ENCODE data around the gene SPATA17. TPM values are rescaled to one million over a fixed set of nuclear protein-coding genes. Genes with fewer than 3 reads are reported as not detected.

Gene SPATA17
- total and polyA plus RNA-seq, 4 donors, result 0.32 to 0.59 TPM; not detected in 2

DNA sequence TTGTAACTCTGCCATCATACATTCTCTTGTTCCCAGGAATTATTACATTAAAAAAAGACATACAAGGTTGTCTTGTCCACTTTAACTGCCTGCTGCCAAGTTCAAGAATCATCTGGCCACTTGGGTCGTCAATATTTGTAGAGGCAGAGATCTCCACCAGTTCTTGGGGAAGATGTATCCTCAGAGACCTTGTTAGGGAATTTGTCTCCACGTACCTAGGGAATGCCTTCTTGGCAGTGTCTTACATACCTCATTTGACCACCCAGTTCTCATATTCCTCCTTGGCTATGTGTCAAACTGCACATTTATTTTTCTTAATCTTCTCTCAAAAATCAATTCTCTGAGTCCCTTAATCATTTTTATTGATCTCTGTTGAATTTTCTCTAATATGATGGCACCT is 266.0 kb downstream of the SPATA17 start:
- H3K36me3 ChIP-seq (ENCODE audit: control insufficient read depth in 1 of 2, insufficient read depth in 2 of 2, low read length in 1 of 2), result no peaks in the 10 kb centered on the region
- ATAC-seq (ENCODE audit: low FRiP score), result no peak
- WGBS, 2 donors, result 41 to 50% methylated on average over 2 of the region's 2 CpGs
- H3K4me1 ChIP-seq (ENCODE audit: control insufficient read depth in 1 of 2, insufficient read depth in 2 of 2, low read length in 2 of 2), result no peaks in the 10 kb centered on the region
- no peak overlapping the region for H3K4me3 ChIP-seq (ENCODE audit: low read length in 2 of 2)
- no peaks in the 10 kb centered on the region for H3K27me3 ChIP-seq (ENCODE audit: control insufficient read depth in 1 of 2, insufficient read depth in 2 of 2, low read length in 1 of 2)
- intact Hi-C loops (cut with DNase I), result no loop called here
- DNase-seq, result no peak
- no peaks in the 10 kb centered on the region for H3K9me3 ChIP-seq (ENCODE audit: control insufficient read depth, low read length)
- H3K27ac ChIP-seq (ENCODE audit: low read depth in 1 of 2, low read length in 2 of 2), result no peak overlapping the region

GRCh38 chr1:217899614-217900013 is 268.5 kb downstream of the SPATA17 start:
- intact Hi-C loops (cut with DNase I), result no loop called here
- Histone ChIP-seq H3K36me3 (ENCODE audit: control insufficient read depth in 1 of 2, insufficient read depth in 2 of 2, low read length in 1 of 2) (no peaks in the 10 kb centered on the region), H3K9me3 (ENCODE audit: control insufficient read depth, low read length) (no peaks in the 10 kb centered on the region), H3K27me3 (ENCODE audit: control insufficient read depth in 1 of 2, insufficient read depth in 2 of 2, low read length in 1 of 2) (no peaks in the 10 kb centered on the region), H3K27ac (ENCODE audit: low read depth in 1 of 2, low read length in 2 of 2) (no peak overlapping the region), H3K4me3 (ENCODE audit: low read length in 2 of 2) (no peak overlapping the region), H3K4me1 (ENCODE audit: control insufficient read depth in 1 of 2, insufficient read depth in 2 of 2, low read length in 2 of 2) (no peaks in the 10 kb centered on the region)
- DNase-seq (no peak), ATAC-seq (ENCODE audit: low FRiP score) (no peak)
- WGBS, 2 donors, result 25 to 58% methylated on average over 1 of the region's 1 CpG

GRCh38 chr1:217907504-217907903 is 276.4 kb downstream of the SPATA17 start:
- Histone ChIP-seq H3K4me3 (ENCODE audit: low read length in 2 of 2) (no peak overlapping the region), H3K27ac (ENCODE audit: low read depth in 1 of 2, low read length in 2 of 2) (no peak overlapping the region), H3K4me1 (ENCODE audit: control insufficient read depth in 1 of 2, insufficient read depth in 2 of 2, low read length in 2 of 2) (no peaks in the 10 kb centered on the region), H3K9me3 (ENCODE audit: control insufficient read depth, low read length) (no peaks in the 10 kb centered on the region), H3K36me3 (ENCODE audit: control insufficient read depth in 1 of 2, insufficient read depth in 2 of 2, low read length in 1 of 2) (no peaks in the 10 kb centered on the region), H3K27me3 (ENCODE audit: control insufficient read depth in 1 of 2, insufficient read depth in 2 of 2, low read length in 1 of 2) (no peaks in the 10 kb centered on the region)
- no peak for DNase-seq
- intact Hi-C loops (cut with DNase I), result no loop called here
- 95 to 96% methylated on average over 2 of the region's 2 CpGs for WGBS, 2 donors
- no peak for ATAC-seq (ENCODE audit: low FRiP score)

DNA sequence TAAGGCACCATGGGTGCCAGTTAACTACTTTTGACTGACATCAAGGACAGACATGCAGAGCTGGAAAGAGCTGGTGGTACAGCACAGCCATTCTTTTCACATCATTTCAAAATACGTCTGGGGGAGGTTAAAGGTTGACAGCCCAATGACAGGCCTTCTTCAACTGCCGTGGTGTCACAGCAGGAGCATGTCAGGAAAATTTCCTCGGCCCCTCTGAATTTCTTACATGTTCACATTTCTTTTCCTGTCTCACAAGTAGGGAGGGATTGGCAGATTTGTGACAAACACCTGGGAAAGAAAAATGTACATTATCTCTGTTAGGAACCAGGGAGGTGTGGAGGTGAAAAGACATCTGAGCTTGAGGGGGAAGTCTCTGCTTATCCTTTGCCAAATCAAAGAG is 279.1 kb downstream of the SPATA17 start:
- DNase-seq (no peak), ATAC-seq (ENCODE audit: low FRiP score) (no peak)
- no peaks in the 10 kb centered on the region for H3K9me3 ChIP-seq (ENCODE audit: control insufficient read depth, low read length)
- H3K27me3 ChIP-seq (ENCODE audit: control insufficient read depth in 1 of 2, insufficient read depth in 2 of 2, low read length in 1 of 2), result no peaks in the 10 kb centered on the region
- no peak overlapping the region for H3K27ac ChIP-seq (ENCODE audit: low read depth in 1 of 2, low read length in 2 of 2)
- no peak overlapping the region for H3K4me3 ChIP-seq (ENCODE audit: low read length in 2 of 2)
- 84 to 85% methylated on average over 3 of the region's 3 CpGs for WGBS, 2 donors
- intact Hi-C loops (cut with DNase I), result no loop called here
- no peaks in the 10 kb centered on the region for H3K36me3 ChIP-seq (ENCODE audit: control insufficient read depth in 1 of 2, insufficient read depth in 2 of 2, low read length in 1 of 2)
- no peaks in the 10 kb centered on the region for H3K4me1 ChIP-seq (ENCODE audit: control insufficient read depth in 1 of 2, insufficient read depth in 2 of 2, low read length in 2 of 2)

DNA sequence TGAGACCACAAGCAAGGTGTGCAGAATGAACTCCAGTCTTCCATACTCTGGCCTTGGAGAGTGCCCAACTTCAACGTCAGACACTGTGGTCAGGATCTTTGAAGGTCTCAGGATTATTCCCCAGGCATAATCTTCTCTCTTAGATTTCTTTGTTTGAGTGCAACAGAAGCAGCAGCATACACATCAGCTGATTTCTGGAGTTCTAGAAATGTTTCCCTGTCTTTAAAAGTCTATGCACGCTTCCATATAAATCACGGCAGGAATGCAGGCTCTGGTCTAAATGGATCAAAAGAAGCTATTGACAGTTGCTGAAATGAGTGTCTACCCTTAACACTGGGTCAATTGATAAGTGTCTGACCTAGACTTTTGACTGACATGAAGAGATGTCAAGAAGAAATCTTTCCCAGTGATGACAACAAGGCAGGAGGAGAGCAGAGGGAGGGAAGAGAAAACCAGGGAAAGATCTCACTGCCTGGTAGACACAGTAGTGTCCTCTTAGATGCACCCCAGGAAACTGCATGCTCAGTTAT is 279.7 kb downstream of the SPATA17 start:
- no peak for ATAC-seq (ENCODE audit: low FRiP score)
- no peak overlapping the region for H3K27ac ChIP-seq (ENCODE audit: low read depth in 1 of 2, low read length in 2 of 2)
- no peak for DNase-seq
- no peaks in the 10 kb centered on the region for H3K9me3 ChIP-seq (ENCODE audit: control insufficient read depth, low read length)
- H3K36me3 ChIP-seq (ENCODE audit: control insufficient read depth in 1 of 2, insufficient read depth in 2 of 2, low read length in 1 of 2), result no peaks in the 10 kb centered on the region
- no peak overlapping the region for H3K4me3 ChIP-seq (ENCODE audit: low read length in 2 of 2)
- 75 to 85% methylated on average over 3 of the region's 3 CpGs for WGBS, 2 donors
- no peaks in the 10 kb centered on the region for H3K4me1 ChIP-seq (ENCODE audit: control insufficient read depth in 1 of 2, insufficient read depth in 2 of 2, low read length in 2 of 2)
- H3K27me3 ChIP-seq (ENCODE audit: control insufficient read depth in 1 of 2, insufficient read depth in 2 of 2, low read length in 1 of 2), result no peaks in the 10 kb centered on the region
- intact Hi-C loops (cut with DNase I), result no loop called here

DNA sequence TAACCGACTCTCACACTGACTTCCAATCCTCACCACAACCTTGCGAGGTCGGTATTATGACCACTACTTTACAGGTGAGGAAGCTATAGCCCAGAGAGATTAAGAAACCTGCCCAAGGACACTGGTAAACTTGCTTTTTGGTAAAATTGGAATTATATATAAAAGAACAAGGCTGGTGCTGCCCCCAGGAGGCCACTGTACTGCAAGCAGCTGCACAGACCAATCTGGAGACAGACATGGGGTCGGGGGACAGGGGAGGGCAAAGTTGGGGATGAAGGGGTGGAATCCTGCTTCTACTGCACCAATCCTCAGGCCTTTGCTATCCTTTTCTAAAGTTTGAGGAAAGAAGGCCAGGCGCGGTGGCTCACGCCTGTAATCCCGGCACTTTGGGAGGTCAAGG is 280.8 kb downstream of the SPATA17 start:
- no peaks in the 10 kb centered on the region for H3K27me3 ChIP-seq (ENCODE audit: control insufficient read depth in 1 of 2, insufficient read depth in 2 of 2, low read length in 1 of 2)
- H3K27ac ChIP-seq (ENCODE audit: low read depth in 1 of 2, low read length in 2 of 2), result no peak overlapping the region
- no peaks in the 10 kb centered on the region for H3K9me3 ChIP-seq (ENCODE audit: control insufficient read depth, low read length)
- DNase-seq (no peak), ATAC-seq (ENCODE audit: low FRiP score) (no peak)
- no peaks in the 10 kb centered on the region for H3K36me3 ChIP-seq (ENCODE audit: control insufficient read depth in 1 of 2, insufficient read depth in 2 of 2, low read length in 1 of 2)
- intact Hi-C loops (cut with DNase I), result no loop called here
- WGBS, 2 donors, result 87 to 94% methylated on average over 8 of the region's 8 CpGs
- H3K4me1 ChIP-seq (ENCODE audit: control insufficient read depth in 1 of 2, insufficient read depth in 2 of 2, low read length in 2 of 2), result no peaks in the 10 kb centered on the region
- H3K4me3 ChIP-seq (ENCODE audit: low read length in 2 of 2), result no peak overlapping the region

- ATAC-seq (ENCODE audit: low FRiP score) (no peak), DNase-seq (no peak)
- Histone ChIP-seq H3K36me3 (ENCODE audit: control insufficient read depth in 1 of 2, insufficient read depth in 2 of 2, low read length in 1 of 2) (no peaks in the 10 kb centered on the region), H3K9me3 (ENCODE audit: control insufficient read depth, low read length) (no peaks in the 10 kb centered on the region), H3K27ac (ENCODE audit: low read depth in 1 of 2, low read length in 2 of 2) (no peak overlapping the region), H3K4me1 (ENCODE audit: control insufficient read depth in 1 of 2, insufficient read depth in 2 of 2, low read length in 2 of 2) (no peaks in the 10 kb centered on the region), H3K27me3 (ENCODE audit: control insufficient read depth in 1 of 2, insufficient read depth in 2 of 2, low read length in 1 of 2) (no peaks in the 10 kb centered on the region), H3K4me3 (ENCODE audit: low read length in 2 of 2) (no peak overlapping the region)
- intact Hi-C loops (cut with DNase I), result no loop called here
- WGBS, 2 donors, result 80 to 81% methylated on average over 13 of the region's 13 CpGs
These were observed 286.2 kb downstream of the SPATA17 start for GRCh38 chr1:217917281-217917887.

DNA sequence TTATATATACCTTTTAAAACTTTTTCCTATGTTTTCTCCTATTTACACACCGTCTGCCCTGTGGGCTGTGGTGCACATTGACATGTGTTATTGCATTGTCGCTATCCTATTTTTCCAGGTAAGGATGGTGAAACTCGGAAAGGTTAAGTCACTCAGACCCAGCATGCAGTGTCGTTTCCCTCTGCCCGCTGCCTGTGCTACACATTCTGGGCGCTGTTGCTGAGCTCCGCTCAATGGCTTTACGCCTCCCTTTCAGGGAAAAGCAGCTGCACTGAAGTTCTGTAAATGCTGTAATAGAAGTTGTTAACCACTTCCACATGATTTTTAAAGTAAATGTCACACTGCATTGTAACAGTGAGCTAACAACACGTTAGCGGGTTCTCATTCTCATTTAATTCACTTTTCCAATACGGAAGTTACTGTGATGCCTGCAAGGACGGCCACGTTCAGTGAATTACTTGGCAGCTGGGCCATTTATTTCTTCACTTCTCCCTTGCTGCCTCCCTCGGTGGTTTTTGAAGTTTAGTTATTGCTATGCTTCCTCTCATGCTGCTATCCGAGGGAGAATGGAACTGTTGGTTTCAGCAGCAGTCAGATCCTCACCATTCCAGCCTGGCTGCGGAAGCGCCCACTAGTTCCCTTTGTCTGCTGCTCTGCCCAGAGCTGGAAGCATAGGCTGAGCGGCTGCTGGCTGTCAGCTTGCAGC is 288.7 kb downstream of the SPATA17 start:
- Histone ChIP-seq H3K4me1 (ENCODE audit: control insufficient read depth in 1 of 2, insufficient read depth in 2 of 2, low read length in 2 of 2) (no peaks in the 10 kb centered on the region), H3K4me3 (ENCODE audit: low read length in 2 of 2) (no peak overlapping the region), H3K36me3 (ENCODE audit: control insufficient read depth in 1 of 2, insufficient read depth in 2 of 2, low read length in 1 of 2) (no peaks in the 10 kb centered on the region), H3K27ac (ENCODE audit: low read depth in 1 of 2, low read length in 2 of 2) (no peak overlapping the region), H3K9me3 (ENCODE audit: control insufficient read depth, low read length) (no peaks in the 10 kb centered on the region), H3K27me3 (ENCODE audit: control insufficient read depth in 1 of 2, insufficient read depth in 2 of 2, low read length in 1 of 2) (no peaks in the 10 kb centered on the region)
- intact Hi-C loops (cut with DNase I), result no loop called here
- DNase-seq (no peak), ATAC-seq (ENCODE audit: low FRiP score) (no peak)
- WGBS, 2 donors, result 67 to 70% methylated on average over 18 of the region's 18 CpGs
